Mucosa of descending colon (tissue), 3 donors: ENCODE results near the gene ARHGAP10. TPM values are rescaled to one million over a fixed set of nuclear protein-coding genes. Genes with fewer than 3 reads are reported as not detected.

Experiments
- ATAC-seq: fragments of 200-7000 bp; cut with Tn5 transposase; one replicate; pipeline ENCODE4 v1.9.1; 2020; ENCODE audit warnings: mild to moderate bottlenecking, moderate library complexity
- DNase-seq, 3 donors: peaks; one replicate each; pipeline ENCODE4 v3.0.0-alpha.2; 2020
- H3K36me3 ChIP-seq: fragments of 200-600 bp; one replicate; pipeline ENCODE4 v1.8.0; 2021; ENCODE audit warnings: low read depth, mild to moderate bottlenecking
- H3K4me1 ChIP-seq: fragments of 200-600 bp; one replicate; pipeline ENCODE4 v1.8.0; 2021; ENCODE audit warnings: low read depth, mild to moderate bottlenecking
- H3K4me3 ChIP-seq: fragments of 200-600 bp; one replicate; pipeline ENCODE4 v1.8.0; 2021; ENCODE audit warnings: mild to moderate bottlenecking
- H3K9me3 ChIP-seq: fragments of 200-600 bp; one replicate; pipeline ENCODE4 v1.8.0; 2021; ENCODE audit warnings: mild to moderate bottlenecking
- CTCF ChIP-seq: fragments of 200-600 bp; IDR thresholded peaks from one replicate; pipeline ENCODE4 v1.8.0; 2022; ENCODE audit warnings: antibody characterized with exemption, mild to moderate bottlenecking
- intact Hi-C, 2 donors: fragments of 100-400 bp; cut with DNase I in 1 of 2; cut with micrococcal nuclease in 1 of 2; formaldehyde crosslinking; loops; one replicate each; pipeline versions ENCODE4 v1.11.0 to v1.11.1; 2022; cut with DNase I, micrococcal nuclease
- total RNA-seq, 3 donors: library from RNA; stranded (reverse); fragmentation: NEBNext Ultra II Directional in 2 of 3; extraction: Animal tissue kit (Norgen Biotek cat#: 25700) in 2 of 3; gene quantifications; one replicate each; pipeline versions ENCODE4 v1.2.1 to v1.2.4, GENCODE V29; 2021 to 2023
- donor health status: DM: no; HTN: no; CAD: no; lungs with moderate emphysema.
- donor health status: DM: no; HTN: no; CAD: no.
- donor health status: DM: no; HTN: yes; CAD: no.

The ARHGAP10 gene
- total RNA-seq, 3 donors from 2014 or later = 3.0 to 66.6 (median 8.1) TPM

GRCh38 chr4:147814376-147814775 lies 82.5 kb downstream of the ARHGAP10 start:
- intact Hi-C loops = no loop called here
- Histone ChIP-seq H3K4me1 (no peaks in the 10 kb centered on the region), H3K36me3 (no peaks in the 10 kb centered on the region), H3K9me3 (no peaks in the 10 kb centered on the region), H3K4me3 (no peak overlapping the region)
- TF ChIP-seq CTCF = no peak
- DNase-seq = no peak
- ATAC-seq = no peak

GRCh38 chr4:147815741-147816140 lies 83.9 kb downstream of the ARHGAP10 start:
- H3K9me3 ChIP-seq = no peaks in the 10 kb centered on the region
- ATAC-seq (no peak), DNase-seq (no peak)
- intact Hi-C loops = no loop called here
- no peaks in the 10 kb centered on the region for H3K36me3 ChIP-seq
- H3K4me3 ChIP-seq = no peak overlapping the region
- TF ChIP-seq CTCF = no peak
- no peaks in the 10 kb centered on the region for H3K4me1 ChIP-seq

- no peaks in the 10 kb centered on the region for H3K4me1 ChIP-seq
- H3K4me3 ChIP-seq = no peak overlapping the region
- intact Hi-C loops = no loop called here
- no peaks in the 10 kb centered on the region for H3K9me3 ChIP-seq
- ATAC-seq (no peak), DNase-seq (no peak)
- H3K36me3 ChIP-seq = no peaks in the 10 kb centered on the region
- TF ChIP-seq CTCF = no peak
These were observed 84.7 kb downstream of the ARHGAP10 start for GRCh38 chr4:147816382-147817254.

GRCh38 chr4:147820975-147821374 lies 89.1 kb downstream of the ARHGAP10 start:
- H3K9me3 ChIP-seq = no peaks in the 10 kb centered on the region
- DNase-seq (no peak), ATAC-seq (no peak)
- no peak overlapping the region for H3K4me3 ChIP-seq
- intact Hi-C loops = no loop called here
- peaks cover 4% of the 10 kb centered on the region for H3K4me1 ChIP-seq
- TF ChIP-seq CTCF = no peak
- H3K36me3 ChIP-seq = no peaks in the 10 kb centered on the region

GRCh38 chr4:147821555-147821954 lies 89.7 kb downstream of the ARHGAP10 start:
- no peak for ATAC-seq
- no peak for DNase-seq
- Histone ChIP-seq H3K4me1 (peaks cover 4% of the 10 kb centered on the region), H3K36me3 (no peaks in the 10 kb centered on the region), H3K9me3 (no peaks in the 10 kb centered on the region), H3K4me3 (no peak overlapping the region)
- TF ChIP-seq CTCF = no peak
- intact Hi-C loops = no loop called here
